Muscle layer of colon (tissue), 2 donors: Measurements from ENCODE around the gene PCK1.

ENCODE experiments used
- H3K27ac ChIP-seq: one replicate; pipeline ENCODE4 v1.7.0; 2013; ENCODE audit warnings: low read depth, mild to moderate bottlenecking, low read length, moderate library complexity
- H3K27me3 ChIP-seq, 2 donors: one replicate each; pipeline ENCODE4 v1.7.0; 2013; ENCODE audit warnings: low read length in 2 of 2, mild to moderate bottlenecking in 2 of 2; ENCODE audit not compliant: insufficient read depth in 2 of 2, control insufficient read depth in 1 of 2
- H3K36me3 ChIP-seq: one replicate; pipeline ENCODE4 v1.7.0; 2013; ENCODE audit warnings: mild to moderate bottlenecking, low read length; ENCODE audit not compliant: insufficient read depth
- H3K4me1 ChIP-seq: one replicate; pipeline ENCODE4 v1.7.0; 2013; ENCODE audit warnings: mild to moderate bottlenecking, low read length; ENCODE audit not compliant: insufficient read depth
- H3K4me3 ChIP-seq, 2 donors: one replicate each; pipeline ENCODE4 v1.7.0; 2013; ENCODE audit warnings: low read length in 2 of 2, low read depth in 1 of 2, mild to moderate bottlenecking in 1 of 2, moderate library complexity in 1 of 2
- H3K9ac ChIP-seq: one replicate; pipeline ENCODE4 v1.7.0; 2013; ENCODE audit warnings: low read length
- H3K9me3 ChIP-seq: one replicate; pipeline ENCODE4 v1.7.0; 2013; ENCODE audit warnings: mild to moderate bottlenecking, low read length
- donor health status: abdominal sarcoma.
- donor health status: Adenocarcinoma of cecum.

Gene PCK1

GRCh38 chr20:57587278-57587988 is 26.5 kb downstream of the PCK1 start:
- H3K4me1 ChIP-seq = peaks cover 30% of the 10 kb centered on the region

DNA sequence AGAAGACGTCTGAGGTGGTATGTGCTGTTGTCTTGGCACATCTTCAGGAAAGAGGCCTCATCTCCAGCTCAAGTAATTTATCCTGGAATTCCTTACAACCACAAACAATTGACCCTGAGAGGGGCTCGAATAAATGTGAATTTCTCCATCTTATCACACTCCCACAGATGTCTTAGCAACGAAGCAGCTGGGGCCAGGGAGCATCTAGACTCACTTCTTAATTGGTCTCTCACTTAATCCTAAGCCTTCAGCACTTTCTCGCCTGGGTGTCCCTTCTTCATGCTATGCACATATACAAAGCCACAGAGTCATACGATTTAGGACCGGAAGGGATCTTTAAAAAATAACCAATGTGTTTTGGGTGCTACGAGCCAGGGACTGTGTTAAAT is 27.1 kb downstream of the PCK1 start:
- Histone ChIP-seq H3K9ac (no peak overlapping the region), H3K4me1 (peaks cover 24% of the 10 kb centered on the region), H3K9me3 (no peaks in the 10 kb centered on the region), H3K36me3 (no peaks in the 10 kb centered on the region), H3K27ac (no peak overlapping the region), H3K4me3 (no peak overlapping the region), H3K27me3 (no peaks in the 10 kb centered on the region)

More at GRCh38 chr20:57587278-57587988, 26.5 kb downstream of the PCK1 start:
- Histone ChIP-seq H3K4me3 (no peak overlapping the region), H3K27ac (no peak overlapping the region), H3K9me3 (no peaks in the 10 kb centered on the region), H3K9ac (no peak overlapping the region), H3K27me3 (no peaks in the 10 kb centered on the region), H3K36me3 (no peaks in the 10 kb centered on the region)

- no peaks in the 10 kb centered on the region for H3K9me3 ChIP-seq
- peaks cover 0 to under 1% of the 10 kb centered on the region in 2 donors for H3K27me3 ChIP-seq
- no peak overlapping the region for H3K27ac ChIP-seq
- no peak overlapping the region for H3K9ac ChIP-seq
- no peaks in the 10 kb centered on the region for H3K36me3 ChIP-seq
- no peak overlapping the region for H3K4me3 ChIP-seq
- H3K4me1 ChIP-seq = peaks cover 19% of the 10 kb centered on the region
These were observed 27.7 kb downstream of the PCK1 start for GRCh38 chr20:57588596-57588995.

DNA sequence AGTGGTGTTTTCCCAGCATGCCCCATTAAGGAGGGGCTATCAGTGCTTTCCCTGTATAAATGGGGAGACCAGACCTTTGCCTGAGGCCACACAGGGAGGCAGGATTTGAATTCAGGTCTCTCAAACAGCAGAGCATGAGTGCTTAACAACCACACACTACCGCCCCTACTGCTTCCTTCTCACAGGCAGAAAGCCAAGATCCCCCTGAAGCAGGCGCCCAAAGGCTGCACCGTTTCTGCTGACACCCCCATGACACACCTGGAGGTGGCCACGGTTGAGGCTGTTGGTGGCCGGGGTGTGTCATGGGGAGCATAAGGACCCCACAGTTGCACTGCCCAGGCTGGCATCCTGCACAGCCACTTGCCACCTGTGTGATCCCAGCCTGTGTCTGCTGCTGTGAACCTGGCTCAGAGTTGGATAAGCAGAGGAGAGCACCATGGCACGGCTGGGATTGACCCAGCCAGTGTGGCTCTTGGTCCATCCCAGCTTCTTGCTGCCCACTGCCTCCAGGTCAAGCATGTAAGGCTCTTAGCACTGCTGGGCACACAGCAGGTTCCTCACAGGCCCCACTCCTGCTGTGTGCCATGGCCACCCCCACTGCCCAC is 28.3 kb downstream of the PCK1 start:
- peaks cover 0 to 5% of the 10 kb centered on the region in 2 donors for H3K27me3 ChIP-seq
- no peak overlapping the region for H3K4me3 ChIP-seq
- no peak overlapping the region for H3K9ac ChIP-seq
- H3K27ac ChIP-seq = no peak overlapping the region
- H3K4me1 ChIP-seq = peaks cover 24% of the 10 kb centered on the region
- H3K9me3 ChIP-seq = no peaks in the 10 kb centered on the region
- H3K36me3 ChIP-seq = no peaks in the 10 kb centered on the region

GRCh38 chr20:57589728-57590484 is 29.0 kb downstream of the PCK1 start:
- Histone ChIP-seq H3K4me3 (no peak overlapping the region), H3K36me3 (no peaks in the 10 kb centered on the region), H3K4me1 (peaks cover 22% of the 10 kb centered on the region), H3K27me3 (peaks cover 0 to 5% of the 10 kb centered on the region in 2 donors), H3K9me3 (no peaks in the 10 kb centered on the region), H3K27ac (no peak overlapping the region), H3K9ac (no peak overlapping the region)

DNA sequence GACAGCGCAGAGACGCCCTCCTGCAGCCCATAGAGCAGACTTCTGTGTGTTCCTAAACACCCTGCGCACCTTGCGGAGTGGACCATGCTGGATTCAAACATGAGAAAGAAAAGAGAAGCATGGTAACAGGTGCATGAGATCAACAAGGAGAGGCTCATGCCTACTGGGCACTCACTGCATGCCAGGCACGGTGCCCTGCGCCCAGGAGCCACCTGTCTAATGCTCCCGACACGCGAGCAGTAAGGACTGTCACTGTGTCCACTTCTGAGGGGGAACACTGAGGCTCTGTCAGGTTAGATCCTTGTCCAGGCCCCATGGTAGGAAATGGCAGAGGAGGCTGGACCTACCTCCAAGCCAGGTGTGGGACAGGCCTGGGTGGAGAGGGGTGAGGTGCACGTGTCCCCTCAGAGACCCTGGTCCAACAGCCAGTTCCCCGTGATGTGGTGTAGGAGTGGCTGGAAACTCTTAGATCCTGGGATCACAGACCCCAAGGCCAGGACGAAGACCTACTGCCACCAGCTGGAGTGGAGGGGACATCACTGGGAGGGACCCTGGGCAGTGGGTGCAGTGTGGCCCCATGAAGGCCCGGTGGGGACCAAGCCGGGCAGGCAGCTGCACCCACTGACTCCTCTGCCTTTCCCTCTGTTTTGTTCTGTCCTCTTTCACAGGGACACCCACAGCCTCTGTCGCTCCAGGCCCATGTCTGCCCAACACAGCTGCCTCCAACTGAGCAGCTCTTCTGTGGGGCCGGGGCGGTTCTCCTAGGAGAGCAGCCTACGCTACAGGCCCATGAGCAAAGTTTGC is 29.8 kb downstream of the PCK1 start:
- H3K9ac ChIP-seq = no peak overlapping the region
- H3K36me3 ChIP-seq = no peaks in the 10 kb centered on the region
- H3K27me3 ChIP-seq = peaks cover 0 to 5% of the 10 kb centered on the region in 2 donors
- H3K4me3 ChIP-seq = no peak overlapping the region
- H3K4me1 ChIP-seq = peaks cover 14% of the 10 kb centered on the region
- no peaks in the 10 kb centered on the region for H3K9me3 ChIP-seq
- H3K27ac ChIP-seq = no peak overlapping the region

- H3K27me3 ChIP-seq = peaks cover 0 to 5% of the 10 kb centered on the region in 2 donors
- H3K36me3 ChIP-seq = no peaks in the 10 kb centered on the region
- peaks cover 7% of the 10 kb centered on the region for H3K4me1 ChIP-seq
- H3K9ac ChIP-seq = no peak overlapping the region
- H3K9me3 ChIP-seq = no peaks in the 10 kb centered on the region
- no peak overlapping the region for H3K27ac ChIP-seq
- H3K4me3 ChIP-seq = no peak overlapping the region
These were observed 30.6 kb downstream of the PCK1 start for GRCh38 chr20:57591289-57592229.

DNA sequence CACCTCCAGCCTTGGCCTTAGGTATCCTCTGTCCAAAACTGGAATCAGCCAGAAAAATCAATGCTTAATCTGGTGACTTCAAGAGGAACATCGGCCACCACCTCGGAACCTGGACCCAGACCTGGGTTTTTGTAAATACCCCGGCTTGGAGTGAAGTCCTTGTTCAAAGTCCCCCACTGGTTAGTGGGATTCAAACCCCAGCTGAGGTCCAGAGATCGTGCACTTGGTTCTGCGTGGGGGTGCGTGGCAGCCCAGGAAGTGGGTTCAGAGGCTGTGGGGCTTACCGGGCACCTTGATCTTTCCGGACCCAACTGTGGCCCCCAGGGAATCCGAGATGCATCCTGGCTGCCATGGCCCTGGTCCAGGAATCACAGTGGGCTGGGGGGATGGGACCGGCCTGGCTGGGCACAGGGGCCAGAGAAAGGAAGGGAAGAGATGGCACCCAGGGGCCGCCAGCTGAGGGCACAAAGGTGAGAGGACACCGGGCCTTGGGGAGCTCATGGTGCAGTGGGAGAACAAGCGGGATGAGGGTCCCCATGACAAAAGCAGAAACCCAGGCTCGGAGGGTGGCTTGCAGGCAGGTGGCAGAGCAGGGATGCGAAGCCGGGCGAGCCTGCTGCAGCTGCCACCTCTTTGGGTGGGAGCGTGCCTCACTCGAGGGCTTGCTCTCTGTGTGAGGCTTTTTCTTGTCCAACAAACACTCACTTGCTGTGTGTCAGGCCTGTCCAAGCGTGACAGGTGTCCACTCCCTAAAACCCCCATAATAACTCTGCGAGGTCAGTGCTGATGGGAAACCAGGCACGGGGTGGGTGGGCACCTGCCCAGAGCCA is 31.6 kb downstream of the PCK1 start:
- Histone ChIP-seq H3K9ac (no peak overlapping the region), H3K36me3 (no peaks in the 10 kb centered on the region), H3K27ac (no peak overlapping the region), H3K4me1 (peaks cover 11% of the 10 kb centered on the region), H3K27me3 (peaks cover 0 to 5% of the 10 kb centered on the region in 2 donors), H3K9me3 (no peaks in the 10 kb centered on the region), H3K4me3 (no peak overlapping the region)

DNA sequence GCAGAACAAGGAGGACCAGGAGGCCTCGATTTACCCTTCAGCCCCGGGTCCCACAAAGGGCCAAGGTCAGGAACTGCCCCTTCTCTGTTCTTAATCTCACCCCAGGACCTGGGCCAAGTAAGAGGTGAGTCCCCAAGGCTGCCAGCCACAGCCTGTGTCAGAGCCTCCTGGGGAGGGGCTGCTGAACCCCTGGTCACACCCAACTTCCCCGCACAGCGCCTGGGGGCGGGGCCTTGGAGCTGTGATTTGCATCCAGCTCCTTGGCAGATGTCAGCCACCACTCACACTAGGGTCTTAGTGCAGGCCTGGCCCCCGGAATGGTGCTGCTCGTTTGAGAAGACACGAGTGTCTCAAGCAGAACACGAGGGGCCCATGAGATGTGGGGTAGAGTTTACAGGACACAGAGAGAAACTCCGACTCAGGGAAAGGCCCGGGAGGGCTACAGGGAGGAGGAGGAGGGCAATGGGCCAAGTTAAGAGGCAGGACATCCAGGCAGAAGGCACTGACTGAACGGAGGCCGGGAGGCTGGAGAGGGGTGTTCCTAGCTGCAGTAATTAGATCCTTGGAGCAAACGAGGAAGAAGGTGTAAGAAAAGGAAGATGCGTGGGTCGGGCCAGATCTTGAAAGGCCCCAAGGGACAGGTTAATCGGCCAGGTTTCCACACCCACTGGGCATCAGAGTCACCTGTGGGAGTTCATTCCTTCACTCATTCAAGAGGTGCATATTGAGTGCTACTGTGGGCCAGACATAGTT is 32.4 kb downstream of the PCK1 start:
- peaks cover 11% of the 10 kb centered on the region for H3K4me1 ChIP-seq
- no peak overlapping the region for H3K27ac ChIP-seq
- H3K36me3 ChIP-seq = no peaks in the 10 kb centered on the region
- no peaks in the 10 kb centered on the region for H3K9me3 ChIP-seq
- H3K9ac ChIP-seq = no peak overlapping the region
- H3K4me3 ChIP-seq = no peak overlapping the region
- H3K27me3 ChIP-seq = peaks cover 0 to 5% of the 10 kb centered on the region in 2 donors
